Natural killer cell (primary cell): ENCODE measurements around the gene HMCN1. TPM values are rescaled to one million over a fixed set of nuclear protein-coding genes. Genes with fewer than 3 reads are reported as not detected.

ENCODE experiments used
- ATAC-seq, 3 donors: fragments of 150-1000 bp in 2 of 3; fragments of 200-7000 bp in 1 of 3; cut with Tn5 transposase; 1 replicate in 1 of 3; 2 replicates in 2 of 3; pipeline ENCODE4 v1.10.0; 2021; ENCODE audit warnings: mild to moderate bottlenecking in 2 of 3, moderate library complexity in 2 of 3
- DNase-seq, 2 donors: peaks; one replicate each; pipeline versions ENCODE4 v3.0.0 to v3.0.0-alpha.2; 2013 to 2021; ENCODE audit warnings: mixed read lengths in 1 of 2
- H3K27ac ChIP-seq: one replicate; pipeline ENCODE4 v1.5.1; 2013; ENCODE audit warnings: mild to moderate bottlenecking, low read length
- H3K27me3 ChIP-seq: one replicate; pipeline ENCODE4 v1.6.1; 2013; ENCODE audit warnings: low read length; ENCODE audit not compliant: control insufficient read depth, insufficient read depth
- H3K36me3 ChIP-seq: one replicate; pipeline ENCODE4 v1.6.1; 2013; ENCODE audit warnings: low read length; ENCODE audit not compliant: control insufficient read depth, insufficient read depth
- H3K4me1 ChIP-seq: one replicate; pipeline ENCODE4 v1.6.1; 2013; ENCODE audit warnings: low read length; ENCODE audit not compliant: control insufficient read depth, insufficient read depth
- H3K4me3 ChIP-seq: one replicate; pipeline ENCODE4 v1.5.1; 2013; ENCODE audit warnings: low read length
- H3K9me3 ChIP-seq: one replicate; pipeline ENCODE4 v1.6.1; 2013; ENCODE audit warnings: low read length; ENCODE audit not compliant: control insufficient read depth, insufficient read depth
- H3K27ac Mint-ChIP-seq, 2 donors: one replicate each; pipeline ENCODE4 v1.8.0; 2022; ENCODE audit warnings: mild to moderate bottlenecking in 2 of 2, mixed read lengths in 2 of 2, moderate library complexity in 1 of 2
- H3K27me3 Mint-ChIP-seq, 2 donors: one replicate each; pipeline ENCODE4 v1.8.0; 2022; ENCODE audit warnings: low read depth in 2 of 2, mixed read lengths in 2 of 2
- H3K36me3 Mint-ChIP-seq: one replicate; pipeline ENCODE4 v1.8.0; 2022; ENCODE audit warnings: mixed read lengths
- H3K4me1 Mint-ChIP-seq, 2 donors: one replicate each; pipeline ENCODE4 v1.8.0; 2022; ENCODE audit warnings: mixed read lengths in 2 of 2
- H3K4me3 Mint-ChIP-seq: one replicate; pipeline ENCODE4 v1.8.0; 2022; ENCODE audit warnings: mild to moderate bottlenecking, moderate library complexity, mixed read lengths
- H3K9me3 Mint-ChIP-seq, 2 donors: one replicate each; pipeline ENCODE4 v1.8.0; 2022; ENCODE audit warnings: mixed read lengths in 2 of 2
- WGBS: methylation state at CpG from one replicate; pipeline ENCODE4 v1.1.7; 2013; ENCODE audit warnings: missing lambda C conversion rate; ENCODE audit not compliant: insufficient coverage; 5-methylcytosine and 5-hydroxymethylcytosine counted together
- intact Hi-C: fragments of 100-400 bp; cut with micrococcal nuclease; formaldehyde crosslinking; loops from one replicate; pipeline ENCODE4 v1.14.2; 2022
- total RNA-seq, 4 donors: library from RNA; stranded (reverse); fragments of 120-200 nt in 1 of 4; gene quantifications; one replicate each; pipeline versions ENCODE4 v1.2.3 to v1.2.4, GENCODE V29; 2013 to 2022
- TF ChIP-seq, protein P1 (sequence below): fragments of 200-600 bp; IDR thresholded peaks from one replicate; pipeline ENCODE4 v1.8.0; 2022; ENCODE audit warnings: antibody characterized with exemption

HMCN1 gene
- total RNA-seq, 3 donors from 2014 or later (not counting 1 experiment from before 2014, with no cell fraction given), result 0.02 to 0.45 (median 0.39) TPM

DNA sequence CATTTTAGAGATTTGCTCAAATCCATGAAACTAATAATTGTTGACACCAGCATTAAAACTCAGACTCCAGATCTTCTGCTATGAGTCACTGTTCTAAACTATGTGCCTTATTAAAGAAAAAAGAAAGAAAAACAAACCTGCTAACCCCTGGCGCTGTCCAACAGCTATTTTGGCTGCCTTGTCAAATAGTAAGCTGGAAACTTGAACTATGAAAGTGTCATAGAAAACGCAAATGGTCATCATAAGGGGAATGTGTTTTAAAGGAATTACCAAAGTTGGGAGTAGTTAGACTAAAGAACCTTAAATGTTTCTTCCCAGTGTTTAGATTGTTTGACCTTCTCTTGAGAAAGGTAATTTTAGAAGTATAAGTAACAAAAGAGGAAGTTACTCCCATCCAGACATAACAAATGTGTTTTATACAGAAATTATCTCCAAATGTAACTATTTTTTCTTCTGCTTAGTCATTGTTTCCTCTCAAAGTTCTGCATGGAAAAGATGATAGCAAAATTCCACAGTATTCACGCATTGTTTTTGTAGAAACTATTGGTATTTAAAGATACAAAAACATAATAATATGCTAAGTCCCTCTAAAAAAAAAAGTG, 368.5 kb downstream of the HMCN1 start:
- Mint-ChIP-seq H3K36me3 (no peaks in the 10 kb centered on the region), H3K27me3 (no peaks in the 10 kb centered on the region), H3K27ac (no peak overlapping the region), H3K4me3 (no peak overlapping the region), H3K9me3 (peaks cover 0 to 9% of the 10 kb centered on the region in 2 donors), H3K4me1 (no peaks in the 10 kb centered on the region)
- Histone ChIP-seq H3K36me3 (no peaks in the 10 kb centered on the region), H3K27ac (no peak overlapping the region), H3K4me1 (no peaks in the 10 kb centered on the region), H3K4me3 (no peak overlapping the region), H3K27me3 (no peaks in the 10 kb centered on the region), H3K9me3 (no peaks in the 10 kb centered on the region)
- TF ChIP-seq, protein P1, sequence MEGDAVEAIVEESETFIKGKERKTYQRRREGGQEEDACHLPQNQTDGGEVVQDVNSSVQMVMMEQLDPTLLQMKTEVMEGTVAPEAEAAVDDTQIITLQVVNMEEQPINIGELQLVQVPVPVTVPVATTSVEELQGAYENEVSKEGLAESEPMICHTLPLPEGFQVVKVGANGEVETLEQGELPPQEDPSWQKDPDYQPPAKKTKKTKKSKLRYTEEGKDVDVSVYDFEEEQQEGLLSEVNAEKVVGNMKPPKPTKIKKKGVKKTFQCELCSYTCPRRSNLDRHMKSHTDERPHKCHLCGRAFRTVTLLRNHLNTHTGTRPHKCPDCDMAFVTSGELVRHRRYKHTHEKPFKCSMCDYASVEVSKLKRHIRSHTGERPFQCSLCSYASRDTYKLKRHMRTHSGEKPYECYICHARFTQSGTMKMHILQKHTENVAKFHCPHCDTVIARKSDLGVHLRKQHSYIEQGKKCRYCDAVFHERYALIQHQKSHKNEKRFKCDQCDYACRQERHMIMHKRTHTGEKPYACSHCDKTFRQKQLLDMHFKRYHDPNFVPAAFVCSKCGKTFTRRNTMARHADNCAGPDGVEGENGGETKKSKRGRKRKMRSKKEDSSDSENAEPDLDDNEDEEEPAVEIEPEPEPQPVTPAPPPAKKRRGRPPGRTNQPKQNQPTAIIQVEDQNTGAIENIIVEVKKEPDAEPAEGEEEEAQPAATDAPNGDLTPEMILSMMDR, result no peak
- intact Hi-C loops, result no loop called here
- no peak for ATAC-seq
- 23% methylated on average over 3 of the region's 3 CpGs for WGBS
- no peak for DNase-seq

DNA sequence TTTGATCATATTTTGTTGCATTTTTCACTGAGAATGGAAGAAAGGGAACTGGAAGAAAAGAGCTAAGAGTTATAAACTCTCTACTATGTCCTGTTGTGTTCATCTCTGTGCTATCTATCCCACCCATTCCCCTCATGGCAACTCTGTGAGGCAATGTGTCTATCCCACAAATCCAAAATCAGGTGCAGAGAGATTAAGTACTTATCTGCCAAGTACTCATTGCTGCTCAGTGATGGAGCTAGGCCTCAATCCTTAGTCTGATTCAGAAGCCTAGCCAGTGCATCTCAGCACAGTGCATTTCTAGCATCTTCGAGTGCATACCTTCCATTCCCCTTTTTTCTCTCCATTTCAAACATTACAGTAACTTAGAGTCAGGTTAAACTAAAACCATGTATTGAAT, 370.3 kb downstream of the HMCN1 start:
- Mint-ChIP-seq H3K27me3 (no peaks in the 10 kb centered on the region), H3K27ac (no peak overlapping the region), H3K9me3 (peaks cover 0 to 5% of the 10 kb centered on the region in 2 donors), H3K4me3 (no peak overlapping the region), H3K36me3 (no peaks in the 10 kb centered on the region), H3K4me1 (no peaks in the 10 kb centered on the region)
- H3K27ac ChIP-seq, result no peak overlapping the region
- H3K4me1 ChIP-seq, result no peaks in the 10 kb centered on the region
- TF ChIP-seq, protein P1, result no peak
- H3K36me3 ChIP-seq, result no peaks in the 10 kb centered on the region
- H3K9me3 ChIP-seq, result no peaks in the 10 kb centered on the region
- 78% methylated on average over 1 of the region's 1 CpG for WGBS
- no peaks in the 10 kb centered on the region for H3K27me3 ChIP-seq
- intact Hi-C loops, result no loop called here
- no peak overlapping the region for H3K4me3 ChIP-seq
- ATAC-seq, result no peak
- DNase-seq, result no peak

- H3K4me3 ChIP-seq, result no peak overlapping the region
- no peak overlapping the region for H3K4me3 Mint-ChIP-seq
- WGBS, result 94% methylated on average over 1 of the region's 2 CpGs
Measured at GRCh38 chr1:186112280-186112679, 378.1 kb downstream of the HMCN1 start.

More at GRCh38 chr1:186112280-186112679, 378.1 kb downstream of the HMCN1 start:
- Mint-ChIP-seq H3K27ac (no peak overlapping the region), H3K36me3 (no peaks in the 10 kb centered on the region), H3K4me1 (no peaks in the 10 kb centered on the region), H3K9me3 (peaks cover 5 to 6% of the 10 kb centered on the region in 2 donors), H3K27me3 (peaks cover 0 to 3% of the 10 kb centered on the region in 2 donors)
- TF ChIP-seq, protein P1, result no peak
- no peaks in the 10 kb centered on the region for H3K4me1 ChIP-seq
- no peak for ATAC-seq
- intact Hi-C loops, result no loop called here
- H3K36me3 ChIP-seq, result no peaks in the 10 kb centered on the region
- H3K27ac ChIP-seq, result no peak overlapping the region
- H3K9me3 ChIP-seq, result no peaks in the 10 kb centered on the region
- no peak for DNase-seq
- no peaks in the 10 kb centered on the region for H3K27me3 ChIP-seq
